Measurements from ENCODE around the gene MPP4.

The MPP4 gene

GRCh38 chr2:201642579-201643215 is 55.7 kb downstream of the MPP4 start:
- Histone ChIP-seq H3K4me1 (ENCODE audit: low read length) (peaks cover 10% of the 10 kb centered on the region), H3K9ac (ENCODE audit: low read length) (peak overlapping the region; percentile 86), H3K79me2 (ENCODE audit: low read length) (no peaks in the 10 kb centered on the region), H3K36me3 (replicated peaks; ENCODE audit: low read depth, low read length) (no peaks in the 10 kb centered on the region), H3K27me3 (ENCODE audit: low read depth, low read length) (no peaks in the 10 kb centered on the region), H3K27ac (ENCODE audit: low read length) (peak overlapping the region; percentile 66), H3K4me2 (ENCODE audit: low read length) (peak overlapping the region; percentile 75), H2AFZ (ENCODE audit: low read depth, low read length) (peak overlapping the region; percentile 99), H4K20me1 (ENCODE audit: insufficient read depth, low read length) (no peaks in the 10 kb centered on the region), H3K4me3 (ENCODE audit: low read length) (peak overlapping the region; percentile 83), H3K9me3 (ENCODE audit: insufficient read depth, low read length) (no peaks in the 10 kb centered on the region)
- TF ChIP-seq CTCF (IDR thresholded peaks at IDR 0.05; ENCODE audit: low read depth, low read length): no peak
- no peak for TF ChIP-seq EZH2phosphoT487 (IDR thresholded peaks at IDR 0.05; ENCODE audit: low read depth)

- no peak for TF ChIP-seq CTCF (IDR thresholded peaks at IDR 0.05; ENCODE audit: low read depth, low read length)
- TF ChIP-seq EZH2phosphoT487 (IDR thresholded peaks at IDR 0.05; ENCODE audit: low read depth): no peak
- Histone ChIP-seq H4K20me1 (ENCODE audit: insufficient read depth, low read length) (no peaks in the 10 kb centered on the region), H3K9ac (ENCODE audit: low read length) (peak overlapping the region; percentile 86), H3K4me2 (ENCODE audit: low read length) (peak overlapping the region; percentile 75), H3K27ac (ENCODE audit: low read length) (peak overlapping the region; percentile 66), H3K27me3 (ENCODE audit: low read depth, low read length) (no peaks in the 10 kb centered on the region), H3K79me2 (ENCODE audit: low read length) (no peaks in the 10 kb centered on the region), H2AFZ (ENCODE audit: low read depth, low read length) (peak overlapping the region; percentile 99), H3K9me3 (ENCODE audit: insufficient read depth, low read length) (no peaks in the 10 kb centered on the region), H3K36me3 (replicated peaks; ENCODE audit: low read depth, low read length) (no peaks in the 10 kb centered on the region), H3K4me3 (ENCODE audit: low read length) (peak overlapping the region; percentile 83), H3K4me1 (ENCODE audit: low read length) (peaks cover 10% of the 10 kb centered on the region)
Observed at GRCh38 chr2:201642086-201642578, 56.3 kb downstream of the MPP4 start.

GRCh38 chr2:201639205-201639604 is 59.2 kb downstream of the MPP4 start:
- Histone ChIP-seq H3K4me3 (ENCODE audit: low read length) (no peak overlapping the region), H4K20me1 (ENCODE audit: insufficient read depth, low read length) (no peaks in the 10 kb centered on the region), H3K36me3 (replicated peaks; ENCODE audit: low read depth, low read length) (peaks cover 3% of the 10 kb centered on the region), H3K9ac (ENCODE audit: low read length) (no peak overlapping the region), H3K4me1 (ENCODE audit: low read length) (peaks cover 10% of the 10 kb centered on the region), H3K9me3 (ENCODE audit: insufficient read depth, low read length) (no peaks in the 10 kb centered on the region), H3K79me2 (ENCODE audit: low read length) (no peaks in the 10 kb centered on the region), H3K4me2 (ENCODE audit: low read length) (no peak overlapping the region), H3K27me3 (ENCODE audit: low read depth, low read length) (no peaks in the 10 kb centered on the region), H2AFZ (ENCODE audit: low read depth, low read length) (no peak overlapping the region), H3K27ac (ENCODE audit: low read length) (no peak overlapping the region)
- no peak for TF ChIP-seq CTCF (IDR thresholded peaks at IDR 0.05; ENCODE audit: low read depth, low read length)
- TF ChIP-seq EZH2phosphoT487 (IDR thresholded peaks at IDR 0.05; ENCODE audit: low read depth): no peak

GRCh38 chr2:201638326-201638725 is 60.1 kb downstream of the MPP4 start:
- H3K9me3 ChIP-seq (ENCODE audit: insufficient read depth, low read length): no peaks in the 10 kb centered on the region
- H3K4me2 ChIP-seq (ENCODE audit: low read length): no peak overlapping the region
- no peak overlapping the region for H3K4me3 ChIP-seq (ENCODE audit: low read length)
- no peak overlapping the region for H3K27ac ChIP-seq (ENCODE audit: low read length)
- peaks cover 4% of the 10 kb centered on the region for H3K4me1 ChIP-seq (ENCODE audit: low read length)
- H3K79me2 ChIP-seq (ENCODE audit: low read length): no peaks in the 10 kb centered on the region
- TF ChIP-seq CTCF (IDR thresholded peaks at IDR 0.05; ENCODE audit: low read depth, low read length): no peak
- no peak for TF ChIP-seq EZH2phosphoT487 (IDR thresholded peaks at IDR 0.05; ENCODE audit: low read depth)
- H2AFZ ChIP-seq (ENCODE audit: low read depth, low read length): no peak overlapping the region
- no peaks in the 10 kb centered on the region for H4K20me1 ChIP-seq (ENCODE audit: insufficient read depth, low read length)
- peaks cover 3% of the 10 kb centered on the region for H3K36me3 ChIP-seq (replicated peaks; ENCODE audit: low read depth, low read length)
- no peaks in the 10 kb centered on the region for H3K27me3 ChIP-seq (ENCODE audit: low read depth, low read length)
- H3K9ac ChIP-seq (ENCODE audit: low read length): no peak overlapping the region
